H7 (cell line): Measurements from ENCODE around the gene ATF7. TPM values are rescaled to one million over a fixed set of nuclear protein-coding genes. Genes with fewer than 3 reads are reported as not detected.
A peak's percentile ranks its signal among the peaks of the same experiment; 100 is the strongest.

ENCODE experiments used
- DNase-seq: peaks from one replicate; pipeline ENCODE4 v3.0.0; 2012
- H3K27me3 ChIP-seq: 2 replicates; pipeline ENCODE4 v1.6.0; 2011; ENCODE audit warnings: mild to moderate bottlenecking, low read length; ENCODE audit not compliant: control insufficient read depth, insufficient read depth
- H3K36me3 ChIP-seq: replicated peaks from 2 replicates; pipeline ENCODE4 v1.5.1; 2011; ENCODE audit warnings: low read length; ENCODE audit not compliant: control insufficient read depth, insufficient read depth
- H3K4me3 ChIP-seq: 2 replicates; pipeline ENCODE4 v1.5.1; 2011; ENCODE audit warnings: low read depth, mild to moderate bottlenecking, control low read depth, low read length, moderate library complexity; ENCODE audit not compliant: insufficient read depth
- total RNA-seq: library from RNA; depleted of rRNA; stranded (reverse); fragments of >200 nt; shearing (Covaris generic); gene quantifications from 2 replicates; pipeline ENCODE4 v1.2.3, GENCODE V29; 2014

Gene ATF7
- total RNA-seq, 1 experiment from 2014 or later: 7.1 TPM

DNA sequence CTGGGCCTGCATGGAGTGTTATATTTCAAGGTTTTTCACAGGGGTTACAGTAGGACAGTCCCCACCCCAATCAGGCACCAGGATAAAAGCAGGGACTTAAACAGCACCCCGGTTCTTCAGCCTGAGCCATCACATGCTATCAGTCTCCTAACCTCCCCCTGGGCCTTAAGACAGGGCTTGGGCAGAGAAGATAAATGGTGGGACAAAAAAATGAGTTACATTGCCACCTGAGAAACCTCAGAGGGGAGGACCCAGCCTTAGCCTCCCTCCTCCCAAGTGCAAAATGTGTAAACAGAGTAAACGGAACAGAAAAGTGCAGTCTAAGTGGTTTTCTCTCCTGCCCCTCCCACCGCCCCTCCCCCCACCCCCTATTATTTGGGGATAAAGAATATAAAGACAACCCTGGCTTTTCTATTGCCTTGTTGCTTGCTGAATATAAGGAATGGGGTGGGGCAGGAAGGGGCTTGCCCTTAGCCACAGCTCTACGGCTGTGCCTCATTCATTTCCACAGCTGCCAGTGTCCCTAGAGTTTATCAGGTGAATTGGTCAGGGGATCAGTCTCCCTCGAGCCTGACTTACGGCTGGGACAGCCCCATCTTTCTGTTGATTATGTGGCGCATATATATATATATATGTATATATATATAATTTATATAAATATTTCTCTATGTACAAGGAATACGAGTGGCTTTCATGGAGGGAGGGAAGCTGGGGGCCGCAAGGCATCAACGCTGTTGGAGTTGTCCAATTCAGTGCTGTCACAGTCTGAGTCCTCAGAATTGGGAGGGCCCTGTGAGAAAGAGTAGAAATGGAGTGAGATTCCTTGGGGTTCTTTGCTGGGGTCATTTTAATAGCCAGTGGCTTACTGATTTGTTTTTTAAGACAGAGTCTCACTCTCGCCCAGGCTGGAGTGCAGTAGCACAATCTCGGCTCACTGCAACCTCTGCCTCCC, 145.4 kb downstream of the ATF7 start:
- Histone ChIP-seq H3K36me3 (peaks cover 39% of the 10 kb centered on the region), H3K27me3 (no peaks in the 10 kb centered on the region), H3K4me3 (no peak overlapping the region)
- DNase-seq: no peak

DNA sequence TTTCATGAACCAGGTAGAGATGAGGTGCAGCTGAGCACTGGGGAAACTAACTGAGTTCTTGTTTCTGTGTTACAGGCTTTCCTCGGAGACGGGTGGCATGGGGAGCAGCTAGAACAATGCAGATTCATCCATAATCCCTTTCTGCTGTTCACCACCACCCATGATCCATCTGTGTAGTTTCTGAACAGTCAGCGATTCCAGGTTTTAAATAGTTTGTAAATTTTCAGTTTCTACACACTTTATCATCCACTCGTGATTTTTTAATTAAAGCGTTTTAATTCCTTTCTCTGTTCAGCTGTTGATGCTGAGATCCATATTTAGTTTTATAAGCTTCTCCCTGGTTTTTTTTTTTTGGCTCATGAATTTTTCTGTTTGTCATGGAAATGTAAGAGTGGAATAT, 146.9 kb downstream of the ATF7 start:
- no peak for DNase-seq
- Histone ChIP-seq H3K4me3 (no peak overlapping the region), H3K27me3 (no peaks in the 10 kb centered on the region), H3K36me3 (peaks cover 42% of the 10 kb centered on the region)

DNA sequence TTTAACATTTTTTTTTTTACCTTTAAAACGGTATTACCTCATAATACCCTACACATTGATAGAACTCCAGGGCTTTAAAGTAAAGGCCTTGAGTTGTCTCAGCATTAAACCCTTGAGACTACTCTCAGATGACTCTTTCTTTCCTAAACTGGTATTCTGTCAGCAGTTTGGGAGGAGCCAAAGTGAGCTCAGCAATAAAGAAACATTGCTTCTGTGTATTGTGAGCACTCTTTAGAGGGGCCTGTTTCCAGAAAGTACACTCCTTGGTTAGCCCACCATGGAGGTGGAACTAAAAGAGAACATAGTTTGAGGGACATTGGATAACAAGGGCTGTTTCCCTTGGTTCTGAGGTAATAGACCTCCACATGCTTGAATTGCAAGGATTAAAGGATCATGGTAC, 147.3 kb downstream of the ATF7 start:
- Histone ChIP-seq H3K36me3 (peaks cover 44% of the 10 kb centered on the region), H3K4me3 (no peak overlapping the region), H3K27me3 (no peaks in the 10 kb centered on the region)
- DNase-seq: no peak

DNA sequence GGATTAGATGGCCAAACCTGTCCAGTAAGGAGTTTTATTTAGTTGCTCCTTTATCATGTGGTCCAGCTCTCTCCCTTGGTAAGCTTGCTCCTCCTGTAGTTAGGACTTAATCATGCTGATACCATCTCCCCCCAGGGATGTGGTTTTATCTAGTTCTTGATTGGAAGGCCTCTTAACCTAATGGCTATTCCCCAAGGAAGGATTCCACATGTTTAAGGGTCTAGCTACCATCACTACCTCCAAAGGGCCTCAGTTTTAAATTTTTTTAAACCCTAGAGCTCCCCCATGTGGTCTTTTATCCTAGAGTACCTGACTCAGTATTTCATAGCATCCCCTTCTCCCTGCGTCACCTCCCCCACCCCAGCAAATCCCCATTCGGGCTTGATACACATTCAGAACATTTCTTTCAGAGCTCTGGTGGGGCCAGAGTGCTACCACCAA, 149.4 kb downstream of the ATF7 start:
- Histone ChIP-seq H3K27me3 (no peaks in the 10 kb centered on the region), H3K36me3 (peaks cover 47% of the 10 kb centered on the region)
- DNase-seq: peak; percentile 76

DNA sequence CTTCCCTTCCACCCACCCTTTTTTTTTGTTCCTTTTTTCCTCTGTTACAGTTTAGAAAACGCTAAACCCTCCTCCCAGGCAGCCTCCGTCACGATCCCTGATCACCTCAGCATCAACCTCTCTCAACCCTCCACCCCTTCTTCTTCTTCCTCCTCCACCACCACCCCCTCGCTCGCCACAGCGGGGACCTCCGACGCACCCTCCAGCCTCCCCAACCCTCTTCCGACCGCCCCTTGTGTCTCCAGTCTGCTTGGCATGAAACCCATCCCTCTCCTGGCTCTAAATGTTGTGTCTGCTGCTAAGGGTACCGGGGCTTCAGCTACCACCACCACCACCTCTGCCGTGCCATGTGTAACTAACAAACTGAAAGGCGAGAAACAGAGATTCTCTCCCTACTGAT, 151.4 kb downstream of the ATF7 start:
- Histone ChIP-seq H3K4me3 (no peak overlapping the region), H3K36me3 (peaks cover 49% of the 10 kb centered on the region), H3K27me3 (no peaks in the 10 kb centered on the region)
- DNase-seq: no peak

More for the DNA sequence above, 149.4 kb downstream of the ATF7 start:
- H3K4me3 ChIP-seq: no peak overlapping the region

DNA sequence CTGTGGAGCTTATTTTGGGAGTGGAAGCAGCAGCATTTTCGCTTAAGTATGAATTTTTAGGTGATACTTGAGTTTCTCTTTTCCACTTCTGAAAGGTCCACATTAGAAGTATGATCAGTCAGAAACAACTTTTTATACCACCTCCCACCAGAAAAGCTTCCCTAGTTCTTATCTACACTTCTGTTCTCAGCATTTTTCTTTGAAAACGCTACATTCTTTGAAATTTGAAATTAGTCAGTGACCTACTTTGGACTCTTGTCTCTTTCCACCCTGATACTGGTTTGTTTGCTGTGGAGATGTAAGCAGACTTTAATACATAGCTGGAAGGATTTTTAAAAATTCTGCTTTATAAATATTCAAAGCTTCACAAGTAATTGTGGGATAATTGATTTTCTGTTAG, 152.1 kb downstream of the ATF7 start:
- Histone ChIP-seq H3K27me3 (no peaks in the 10 kb centered on the region), H3K36me3 (peaks cover 51% of the 10 kb centered on the region), H3K4me3 (no peak overlapping the region)
- DNase-seq: no peak

DNA sequence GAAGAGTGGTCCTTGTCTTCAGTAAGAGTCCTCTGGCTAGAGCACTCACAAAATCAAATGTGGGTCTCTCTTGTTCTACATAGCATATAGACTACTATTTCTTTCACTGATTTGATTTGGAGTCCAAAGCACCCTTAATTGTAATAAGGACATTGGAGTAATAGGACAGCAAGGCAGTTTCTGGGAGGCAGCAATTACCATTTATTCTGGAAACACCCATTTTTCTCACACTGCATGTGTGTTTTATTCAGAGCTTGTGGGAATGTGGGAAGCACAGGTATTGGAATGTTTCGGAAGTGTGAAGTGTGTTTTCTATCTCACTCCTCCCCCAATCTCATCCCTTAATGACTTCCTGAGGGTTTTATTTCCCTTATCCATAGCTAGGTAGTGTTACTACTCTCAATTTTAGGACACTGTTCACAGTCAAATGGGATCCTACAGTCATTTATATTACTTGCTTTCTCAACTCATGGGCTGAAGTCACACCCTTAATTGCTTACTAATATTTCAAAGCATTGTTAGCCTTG, 154.1 kb downstream of the ATF7 start:
- H3K27me3 ChIP-seq: no peaks in the 10 kb centered on the region
- H3K36me3 ChIP-seq: peaks cover 60% of the 10 kb centered on the region
- H3K4me3 ChIP-seq: no peak overlapping the region
- DNase-seq: no peak

DNA sequence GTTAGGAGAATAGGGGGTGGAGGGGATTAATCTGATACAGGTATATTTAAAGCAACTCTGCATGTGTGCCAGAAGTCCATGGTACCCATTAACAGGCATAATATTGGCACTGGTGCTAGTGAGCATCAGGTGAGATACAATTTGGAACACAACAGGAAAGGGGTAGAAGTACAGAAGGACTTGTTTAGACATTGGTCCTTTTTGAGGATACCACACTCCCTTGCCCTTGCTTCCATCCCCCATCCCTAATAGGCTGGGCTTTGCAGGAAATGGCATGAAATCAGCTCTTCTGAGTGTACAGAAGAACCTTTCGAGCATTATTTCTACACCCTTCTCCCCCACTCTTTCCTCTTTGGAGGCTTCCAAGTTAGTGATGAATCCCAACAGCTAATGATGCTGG, 157.9 kb downstream of the ATF7 start:
- Histone ChIP-seq H3K4me3 (no peak overlapping the region), H3K36me3 (peaks cover 65% of the 10 kb centered on the region)

DNA sequence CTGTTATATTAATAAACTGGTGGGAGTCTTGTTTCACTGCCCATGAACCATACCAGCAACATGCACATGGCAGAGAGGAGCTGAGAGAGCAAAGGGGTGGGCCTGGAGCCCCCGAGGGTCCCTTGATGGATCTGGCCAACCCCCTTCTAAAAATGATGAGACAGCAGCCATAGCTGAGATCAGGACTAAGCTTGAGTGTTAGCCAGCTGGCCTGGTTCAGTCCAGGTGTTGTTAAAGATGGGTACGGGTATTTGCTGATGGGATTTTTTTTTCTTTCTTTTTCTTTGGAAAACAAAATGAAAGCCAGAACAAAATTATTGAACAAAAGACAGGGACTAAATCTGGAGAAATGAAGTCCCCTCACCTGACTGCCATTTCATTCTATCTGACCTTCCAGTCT, 158.3 kb downstream of the ATF7 start:
- DNase-seq: no peak
- H3K36me3 ChIP-seq: peaks cover 68% of the 10 kb centered on the region
- H3K4me3 ChIP-seq: no peak overlapping the region
- no peaks in the 10 kb centered on the region for H3K27me3 ChIP-seq

More for the DNA sequence above, 157.9 kb downstream of the ATF7 start:
- H3K27me3 ChIP-seq: no peaks in the 10 kb centered on the region
- no peak for DNase-seq

DNA sequence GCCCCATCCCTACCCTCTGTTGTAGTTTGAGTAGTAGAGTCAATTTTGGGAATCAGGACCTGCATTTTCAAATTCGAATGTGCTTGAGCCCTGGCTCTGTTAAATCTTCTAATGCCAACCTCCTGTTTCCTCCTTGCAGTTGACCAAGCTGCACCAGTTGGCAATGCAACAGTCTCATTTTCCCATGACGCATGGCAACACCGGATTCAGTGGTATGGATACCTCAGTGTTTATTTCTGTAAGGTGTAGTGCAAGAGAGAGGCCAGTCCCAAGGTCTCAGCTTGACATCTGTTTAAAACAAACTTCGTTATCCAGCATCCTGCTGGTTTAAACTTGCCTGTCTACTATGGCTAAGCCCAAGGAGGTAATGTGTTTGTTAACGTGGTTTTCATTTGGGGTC, 159.1 kb downstream of the ATF7 start:
- Histone ChIP-seq H3K27me3 (no peaks in the 10 kb centered on the region), H3K4me3 (no peak overlapping the region), H3K36me3 (peaks cover 72% of the 10 kb centered on the region)
- DNase-seq: no peak

DNA sequence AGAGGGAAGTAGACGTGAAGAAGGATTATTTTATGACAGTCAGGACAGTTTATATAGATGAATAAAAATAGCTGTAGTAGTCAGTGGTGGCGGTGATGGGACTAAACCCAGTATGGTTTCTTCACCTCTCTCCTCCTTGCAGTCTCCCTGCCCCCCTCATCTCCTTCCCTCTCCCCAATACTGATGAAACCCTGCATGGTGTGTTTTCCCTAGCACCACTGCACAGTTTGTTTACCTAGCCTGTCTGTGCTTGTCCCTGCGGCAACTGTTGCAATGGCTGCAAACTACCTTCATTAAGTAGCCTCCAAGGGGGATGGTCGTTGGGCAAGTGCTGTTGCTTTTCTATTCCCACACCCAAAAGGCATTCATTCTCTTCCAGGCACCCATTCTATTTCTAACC, 159.5 kb downstream of the ATF7 start:
- H3K4me3 ChIP-seq: no peak overlapping the region
- peaks cover 71% of the 10 kb centered on the region for H3K36me3 ChIP-seq
- H3K27me3 ChIP-seq: no peaks in the 10 kb centered on the region
- DNase-seq: no peak

DNA sequence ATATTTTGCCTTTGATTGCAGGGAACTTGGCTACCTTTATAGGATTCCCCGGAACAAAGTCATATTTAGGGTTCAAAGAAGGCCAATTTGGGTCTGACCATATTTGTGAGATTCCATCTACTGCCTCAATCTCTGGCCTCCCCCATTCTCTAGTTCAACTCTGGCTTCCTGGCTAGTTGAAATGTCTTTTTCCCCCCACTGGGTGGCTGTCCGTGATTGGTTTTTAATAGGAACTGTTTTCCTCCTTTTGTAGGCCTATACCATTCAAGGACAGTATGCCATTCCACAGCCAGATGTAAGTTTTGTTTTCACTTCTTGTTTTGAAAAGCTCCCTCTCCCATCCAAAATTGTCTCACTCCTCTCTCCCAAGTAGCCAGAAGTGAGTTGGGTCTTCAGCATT, 160.5 kb downstream of the ATF7 start:
- Histone ChIP-seq H3K27me3 (no peaks in the 10 kb centered on the region), H3K4me3 (no peak overlapping the region), H3K36me3 (peaks cover 76% of the 10 kb centered on the region)
- no peak for DNase-seq

DNA sequence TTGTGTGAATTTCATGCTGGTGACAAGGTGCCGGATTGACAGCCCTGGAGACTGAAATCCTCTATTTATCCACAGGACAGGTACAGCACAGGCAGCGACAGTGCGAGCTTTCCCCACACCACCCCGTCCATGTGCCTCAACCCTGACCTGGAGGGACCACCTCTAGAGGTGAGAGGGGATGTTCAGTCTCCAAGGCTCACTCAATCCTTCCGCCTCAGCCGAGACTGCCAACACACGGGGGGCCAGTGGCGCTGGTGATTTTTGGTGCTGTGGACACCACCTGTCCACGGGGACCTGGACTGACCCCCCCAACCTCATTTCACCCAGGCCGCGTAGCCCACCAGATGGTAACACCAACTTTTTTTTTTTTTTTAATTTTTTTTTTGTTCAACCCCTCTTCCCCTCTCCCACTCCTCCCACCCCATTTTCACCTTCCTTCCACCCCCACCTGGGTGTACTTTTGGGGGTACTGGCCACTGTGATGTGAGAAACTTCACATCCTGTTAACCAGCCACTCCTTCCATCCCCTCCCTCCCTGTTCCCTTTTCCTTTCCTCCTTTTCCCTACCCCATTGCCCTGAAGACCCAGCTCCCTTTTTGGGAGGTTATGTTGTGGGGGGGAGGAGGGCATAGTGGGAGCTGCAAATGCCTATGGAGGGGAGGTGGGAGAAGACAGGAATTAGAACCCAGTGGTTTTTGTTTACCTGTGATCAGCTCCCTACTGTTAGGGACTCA, 161.3 kb downstream of the ATF7 start:
- no peak overlapping the region for H3K4me3 ChIP-seq
- H3K36me3 ChIP-seq: peaks cover 82% of the 10 kb centered on the region
- no peak for DNase-seq
- H3K27me3 ChIP-seq: no peaks in the 10 kb centered on the region

DNA sequence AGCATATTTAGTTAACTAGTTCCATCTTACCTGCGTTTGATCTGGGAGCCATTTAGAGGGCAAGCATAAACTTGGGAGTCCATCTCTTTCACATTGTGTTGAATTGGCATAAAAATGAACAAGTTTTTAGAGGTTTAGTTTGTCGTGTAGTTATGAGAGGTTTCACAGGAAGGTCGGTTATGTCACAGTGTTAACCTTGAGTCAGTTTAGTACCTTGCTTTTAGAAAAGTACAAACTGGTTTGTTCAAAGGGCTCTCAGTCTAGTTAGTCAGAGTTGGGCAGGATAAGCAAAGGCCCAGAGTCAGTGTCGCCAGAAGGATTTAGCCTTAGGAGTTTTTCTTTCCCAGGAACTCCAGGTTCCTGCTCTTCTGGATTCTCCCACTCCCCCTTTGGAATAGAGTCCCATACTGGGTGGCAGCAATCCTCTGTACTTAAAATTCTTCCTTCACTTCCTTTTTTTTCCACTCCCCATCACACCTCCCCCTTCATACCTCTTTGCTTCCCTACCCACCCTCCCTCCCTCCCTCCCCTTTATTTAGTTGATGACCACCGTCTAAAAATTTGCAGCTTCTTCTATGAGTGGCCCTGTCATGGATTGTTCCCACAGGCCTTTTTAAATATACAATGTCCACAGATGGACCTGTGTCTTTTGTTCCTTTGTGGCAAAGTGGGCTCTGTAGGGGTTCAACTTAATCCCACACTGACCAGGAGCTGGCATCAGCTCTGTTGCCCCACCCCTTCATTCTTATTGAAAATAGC, 162.2 kb downstream of the ATF7 start:
- H3K4me3 ChIP-seq: no peak overlapping the region
- peaks cover 86% of the 10 kb centered on the region for H3K36me3 ChIP-seq
- no peak for DNase-seq
- no peaks in the 10 kb centered on the region for H3K27me3 ChIP-seq
